HG02610 (cell line): ENCODE results near the gene AGAP1.

Experiments
- ATAC-seq: cut with Tn5 transposase; IDR thresholded peaks from one replicate; pipeline ENCODE4 v1.9.1; 2021; ENCODE audit warnings: mild to moderate bottlenecking, moderate library complexity; ENCODE audit not compliant: unreplicated experiment

AGAP1 gene

DNA sequence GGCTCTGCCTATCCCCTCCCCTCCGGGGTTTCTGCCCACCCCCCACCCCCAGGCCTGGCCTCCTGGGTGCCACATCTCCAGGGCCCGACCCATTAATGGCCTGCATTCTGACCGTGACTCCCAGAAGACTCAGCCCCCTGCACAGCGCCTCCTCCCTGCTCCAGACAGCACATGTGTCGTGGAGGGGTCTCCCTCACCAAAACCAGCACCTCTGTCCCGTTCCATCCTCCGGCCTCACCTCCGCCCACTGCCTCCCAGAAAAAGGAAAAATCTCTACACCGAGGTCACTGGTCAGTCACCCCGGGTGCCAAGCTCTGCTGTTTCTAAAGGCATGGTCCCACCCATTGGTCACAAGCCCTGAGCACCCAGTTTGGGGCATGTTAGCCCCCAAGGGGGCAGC is 609.1 kb downstream of the AGAP1 start:
- no peak for ATAC-seq

DNA sequence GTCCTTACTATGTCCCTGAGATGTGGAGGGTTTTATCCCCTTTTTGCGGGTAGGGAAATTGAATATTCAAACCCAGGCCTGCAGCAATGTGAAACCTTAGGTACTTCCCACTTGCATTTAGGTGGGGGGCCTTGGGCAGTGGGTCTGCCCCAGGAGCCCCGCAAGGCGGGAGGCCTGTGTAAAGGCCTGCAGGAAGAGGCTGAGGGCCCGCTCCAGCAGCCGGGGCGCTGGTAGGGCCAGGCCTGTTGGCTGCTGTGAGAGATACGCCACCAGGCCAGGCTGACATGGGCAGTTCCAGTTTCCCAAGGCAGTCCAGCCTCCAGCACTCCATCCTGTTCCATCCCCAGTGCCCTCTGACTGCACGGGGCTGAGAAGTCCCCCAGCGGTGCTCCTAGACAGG is 610.1 kb downstream of the AGAP1 start:
- no peak for ATAC-seq

DNA sequence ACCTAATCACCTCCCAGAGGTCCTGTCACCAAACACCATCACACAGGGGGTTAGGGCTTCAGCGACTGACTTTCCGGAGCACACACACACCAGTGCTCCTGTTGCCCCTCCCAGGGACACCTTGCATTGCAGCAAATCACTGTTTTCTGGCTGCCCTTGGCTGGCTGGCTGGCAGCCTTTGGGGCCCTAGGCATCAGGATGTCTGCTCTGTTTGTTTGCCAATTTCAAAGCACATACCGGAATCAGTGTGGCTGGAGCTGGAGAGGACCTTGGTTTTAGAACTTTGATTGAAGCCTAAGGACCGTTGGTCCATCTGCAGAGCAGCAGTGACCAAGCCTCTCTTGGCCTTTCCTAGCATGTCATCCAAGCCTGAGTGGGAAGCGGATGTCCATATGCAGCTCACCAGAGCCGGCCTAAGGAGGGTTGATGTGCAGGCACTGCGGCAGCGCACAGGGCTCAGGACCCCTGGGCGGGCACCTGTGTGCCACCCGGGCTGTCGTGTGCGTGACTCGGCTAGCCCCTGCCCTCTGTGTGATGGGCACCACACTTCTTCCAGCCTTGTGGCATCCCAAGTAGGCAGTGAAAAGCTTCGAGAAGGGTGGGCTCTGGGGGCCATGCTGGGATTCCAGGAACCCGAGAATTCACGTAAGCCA is 612.2 kb downstream of the AGAP1 start:
- ATAC-seq, result no peak

DNA sequence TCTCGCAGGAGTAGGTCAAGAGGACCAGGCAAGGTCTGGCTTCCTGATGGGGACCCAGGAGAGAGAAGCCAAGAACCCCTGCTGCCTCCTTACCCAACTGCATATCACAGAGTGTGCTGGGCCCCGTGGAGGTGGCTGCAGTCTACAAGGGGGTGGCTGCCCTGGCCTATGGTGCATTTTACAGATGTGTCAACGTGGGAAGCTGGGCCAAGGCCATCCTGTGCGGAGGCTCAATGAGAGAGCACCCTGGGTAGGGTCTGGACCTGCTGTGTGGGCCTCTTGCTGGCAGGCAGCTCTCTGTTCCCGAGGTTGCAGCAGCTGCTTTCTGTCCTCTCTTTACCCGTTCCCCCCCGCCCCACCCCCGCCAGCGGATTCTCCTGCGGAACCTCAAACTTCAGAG is 612.9 kb downstream of the AGAP1 start:
- no peak for ATAC-seq

DNA sequence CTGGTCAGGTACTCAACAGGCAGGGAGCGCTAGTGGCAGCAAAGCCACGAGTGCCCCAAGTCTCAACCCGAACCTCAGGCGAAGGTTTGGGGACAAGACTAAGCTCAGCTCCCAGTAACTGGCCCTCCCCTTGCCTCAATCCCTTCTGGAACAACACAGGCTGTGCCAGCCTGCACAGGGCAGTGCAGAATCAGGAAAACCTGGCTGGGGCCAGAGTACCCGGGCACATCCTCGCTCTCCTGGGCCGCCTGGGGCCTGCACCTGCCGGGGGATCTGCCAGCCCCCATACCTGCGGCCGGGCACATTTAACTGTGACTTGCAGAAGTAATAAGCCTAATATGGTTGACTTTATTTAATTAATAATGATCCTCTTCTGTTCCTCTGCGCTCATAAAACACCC is 613.7 kb downstream of the AGAP1 start:
- no peak for ATAC-seq

DNA sequence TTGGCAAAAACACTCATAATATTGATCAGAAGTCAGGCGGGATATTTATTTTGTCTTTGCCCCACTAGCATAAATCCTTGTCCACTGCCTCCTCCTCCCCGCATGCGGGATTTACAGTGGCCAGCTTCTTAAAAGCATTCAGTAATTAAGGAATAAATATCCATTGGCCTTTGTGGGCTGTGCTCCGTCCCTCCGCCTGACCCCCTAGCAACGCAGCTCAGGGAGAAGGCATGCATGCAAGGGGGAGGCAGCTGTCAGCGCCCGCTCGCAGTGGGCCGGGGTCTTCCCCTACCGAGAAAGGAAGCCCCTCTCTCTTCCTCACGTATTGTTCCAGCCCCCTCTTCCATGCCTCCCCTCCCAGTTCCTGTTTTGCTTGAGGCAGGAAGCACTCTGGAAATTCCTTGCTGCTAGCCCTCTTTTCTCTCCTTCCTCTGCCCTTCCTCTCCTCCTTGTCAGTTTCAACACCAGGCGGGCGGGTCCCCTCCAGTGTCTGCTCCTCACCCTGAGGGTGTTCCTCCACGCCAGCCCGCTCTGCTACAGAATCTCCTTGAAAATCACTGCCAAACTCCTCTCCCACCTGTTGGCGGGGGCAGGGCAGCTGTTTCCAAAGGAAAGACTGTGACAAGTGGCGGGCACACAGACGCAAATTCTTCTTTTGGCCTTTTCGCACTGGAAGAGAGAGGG is 614.2 kb downstream of the AGAP1 start:
- no peak for ATAC-seq

DNA sequence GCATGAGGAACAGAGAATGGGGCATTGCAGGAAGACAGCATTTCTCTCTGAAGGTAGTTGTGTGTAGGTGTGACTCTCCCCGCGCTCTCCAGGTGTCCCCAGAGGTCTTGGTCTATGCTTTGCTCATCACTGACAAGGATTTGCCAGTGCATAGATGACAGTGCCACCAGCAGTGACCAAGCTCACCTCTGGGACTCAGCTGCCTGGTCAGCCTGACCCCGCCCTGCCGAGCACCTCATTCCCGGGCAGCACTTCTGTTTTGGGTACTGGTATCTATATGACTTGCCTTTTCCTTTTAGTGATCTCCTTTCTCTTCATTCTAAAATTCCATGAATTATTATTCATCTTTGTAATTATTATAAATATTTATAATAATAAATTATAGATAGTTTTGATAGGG is 615.2 kb downstream of the AGAP1 start:
- ATAC-seq, result no peak

DNA sequence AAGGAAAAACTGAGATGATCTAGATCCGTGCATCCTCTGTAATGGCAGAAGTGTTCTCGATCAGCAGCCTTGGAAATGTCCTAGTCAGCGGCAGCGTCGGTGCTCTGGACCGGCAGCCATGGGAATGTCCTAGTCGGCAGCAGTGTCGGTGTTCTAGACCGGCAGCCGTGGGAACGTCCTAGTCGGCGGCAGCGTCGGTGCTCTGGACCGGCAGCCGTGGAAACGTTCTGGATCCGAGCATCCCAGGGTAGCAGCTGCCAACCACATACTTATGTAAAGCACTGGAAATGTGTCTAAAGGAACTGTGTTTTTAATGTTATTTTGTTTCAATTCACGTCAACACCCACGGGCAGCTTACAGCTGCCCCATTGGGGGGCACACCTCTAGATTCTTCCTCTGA is 615.6 kb downstream of the AGAP1 start:
- no peak for ATAC-seq

DNA sequence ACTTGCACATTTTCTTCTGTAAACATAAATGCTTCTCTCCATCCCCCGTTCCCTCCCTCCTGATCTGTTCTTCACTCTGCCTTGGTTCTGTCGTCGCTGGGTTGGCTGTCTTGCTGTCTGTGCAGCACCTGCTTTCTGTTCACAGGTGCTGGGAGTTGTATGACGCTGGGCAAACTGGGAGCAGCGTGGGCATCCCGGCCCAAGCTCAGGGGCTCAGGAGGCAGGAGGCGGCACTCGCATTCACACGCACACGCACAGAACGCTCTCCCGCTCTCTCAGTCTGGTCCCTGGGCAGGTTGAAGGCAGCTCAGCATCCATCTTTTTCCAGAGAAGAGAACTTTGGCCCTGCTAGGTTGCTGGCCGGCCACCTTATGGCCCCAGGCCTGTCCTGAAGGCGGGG is 618.6 kb downstream of the AGAP1 start:
- ATAC-seq, result no peak

DNA sequence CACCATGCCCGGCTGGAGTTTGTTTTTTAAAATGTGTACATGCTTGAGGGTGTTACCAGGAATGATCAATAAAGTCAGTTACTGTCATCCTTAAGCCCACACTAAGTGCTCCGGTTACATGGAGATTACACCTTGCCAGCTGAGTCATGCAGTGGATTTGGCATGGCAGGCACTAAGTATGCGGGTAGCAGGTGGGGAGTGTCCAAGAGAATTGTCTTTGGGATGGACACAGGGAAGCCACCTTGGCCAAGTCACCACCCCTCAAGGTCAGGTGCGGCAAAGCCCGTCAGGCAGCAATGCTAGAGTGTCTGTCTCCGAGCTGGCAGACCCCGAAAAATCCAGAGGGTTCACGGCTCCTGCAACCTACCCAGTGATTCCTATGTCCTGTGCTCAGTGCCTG is 619.6 kb downstream of the AGAP1 start:
- no peak for ATAC-seq

DNA sequence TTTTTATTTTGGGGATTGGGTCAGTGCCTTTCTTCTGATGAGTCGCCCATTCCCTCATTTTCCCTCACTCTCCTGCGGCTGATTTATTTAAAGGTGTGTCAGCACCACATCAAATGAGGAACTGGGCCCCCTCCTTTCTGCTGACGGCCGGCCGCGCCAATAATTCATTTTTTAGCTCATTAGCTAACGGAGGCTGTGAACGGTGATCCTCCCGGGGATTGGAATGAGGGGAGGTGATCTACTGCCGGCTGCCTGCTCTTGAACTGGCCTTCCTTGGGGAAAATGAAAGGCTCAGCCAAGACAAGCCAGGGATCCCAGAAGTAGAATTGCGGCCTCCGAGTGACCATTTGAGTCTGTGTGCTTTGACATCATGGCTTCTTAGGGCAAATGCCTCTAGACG is 620.1 kb downstream of the AGAP1 start:
- ATAC-seq, result no peak

DNA sequence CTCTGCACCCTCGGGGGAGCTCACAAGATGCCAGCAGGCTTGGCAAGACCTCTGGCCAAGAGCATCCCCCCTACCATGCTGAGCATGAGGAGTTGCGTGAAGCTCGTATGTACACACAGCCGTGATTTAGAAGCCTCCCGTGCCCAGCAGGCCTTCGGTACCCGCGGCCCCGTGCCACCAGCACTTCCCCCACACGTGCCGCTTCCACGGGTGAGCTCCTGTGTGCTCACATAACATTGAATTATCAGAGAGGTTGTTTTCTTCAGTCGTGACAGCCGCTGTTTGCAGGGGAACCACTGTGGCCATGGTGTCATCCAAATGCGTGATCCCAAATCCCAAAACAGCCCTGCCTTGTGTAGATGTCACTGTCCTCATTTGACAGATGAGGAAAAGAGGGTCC is 621.1 kb downstream of the AGAP1 start:
- no peak for ATAC-seq

DNA sequence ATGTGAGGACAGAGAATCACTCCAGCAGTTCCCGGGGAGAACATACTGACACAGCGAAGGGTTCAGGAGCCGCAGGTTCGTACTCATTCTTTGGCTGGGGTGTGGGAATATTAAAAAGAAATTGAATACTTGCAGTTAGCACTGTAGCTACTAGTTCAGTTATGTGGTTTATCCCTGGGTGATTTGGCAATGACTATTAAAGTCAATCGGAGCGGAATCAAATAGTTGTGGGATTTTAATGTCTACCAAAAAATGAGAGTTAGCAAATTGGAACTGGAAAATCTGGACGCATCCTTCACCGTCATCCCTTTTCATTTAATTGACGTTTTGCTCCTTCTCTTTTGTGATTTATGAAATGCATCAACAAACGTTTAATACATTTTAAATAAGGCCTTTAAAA is 623.6 kb downstream of the AGAP1 start:
- no peak for ATAC-seq

DNA sequence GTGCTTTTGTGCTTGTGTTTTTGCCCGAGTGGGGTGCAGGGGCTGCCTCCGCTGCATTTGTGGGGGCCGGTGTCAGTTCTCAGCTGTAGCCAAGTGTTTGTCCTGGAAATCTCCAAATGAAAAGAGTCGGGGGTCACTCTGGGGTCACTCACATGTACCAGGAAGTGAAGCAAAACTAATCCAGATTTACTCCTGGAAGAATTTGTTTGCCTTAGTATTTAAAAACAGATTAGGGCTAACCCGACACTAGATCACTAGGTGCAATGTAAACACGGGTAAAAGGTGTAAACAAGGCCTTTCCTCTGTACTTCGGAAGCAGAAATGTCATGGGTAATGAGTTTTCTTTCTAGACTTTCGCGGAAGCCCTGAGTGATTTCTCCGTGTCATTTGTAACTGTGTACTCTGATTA is 624.0 kb downstream of the AGAP1 start:
- ATAC-seq, result no peak

DNA sequence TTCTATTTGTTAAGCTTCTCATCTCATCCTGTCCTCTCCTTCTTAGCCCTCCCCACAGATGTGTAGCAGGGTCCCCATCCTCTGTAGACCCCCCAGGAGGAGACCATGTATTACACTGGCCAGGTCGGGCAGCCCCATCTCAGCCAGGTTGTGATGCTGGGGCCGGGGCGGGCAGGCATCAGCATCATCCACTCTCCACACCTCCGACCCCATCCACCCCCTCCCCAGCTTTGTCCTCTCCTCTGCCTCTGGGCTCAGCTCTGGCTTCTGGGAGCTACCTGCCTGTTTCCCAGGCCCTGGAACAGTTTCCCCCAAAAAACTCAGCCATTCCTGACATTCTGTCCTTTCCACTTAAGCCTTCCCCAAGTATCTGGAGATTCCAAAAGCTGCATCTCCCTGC is 625.2 kb downstream of the AGAP1 start:
- ATAC-seq, result no peak

DNA sequence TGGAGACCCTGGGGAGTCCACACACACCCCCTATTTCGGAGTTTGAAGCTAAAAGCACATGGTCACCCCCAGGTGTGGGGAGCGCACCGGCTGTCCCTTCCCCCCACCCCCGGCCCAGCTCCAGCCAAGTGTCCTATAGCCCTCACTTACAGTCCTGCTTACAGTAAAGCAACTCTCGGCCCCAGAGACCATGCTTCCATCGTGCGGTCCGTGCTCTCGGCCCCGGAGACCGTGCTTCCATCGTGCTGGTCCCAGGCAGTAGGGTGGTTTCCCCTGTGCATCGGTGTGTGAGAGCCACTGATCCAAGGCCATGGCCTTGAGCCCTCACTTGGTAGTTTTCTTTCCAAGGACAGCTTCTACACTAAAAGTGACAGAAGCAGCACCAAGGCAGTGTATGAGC is 625.6 kb downstream of the AGAP1 start:
- no peak for ATAC-seq

DNA sequence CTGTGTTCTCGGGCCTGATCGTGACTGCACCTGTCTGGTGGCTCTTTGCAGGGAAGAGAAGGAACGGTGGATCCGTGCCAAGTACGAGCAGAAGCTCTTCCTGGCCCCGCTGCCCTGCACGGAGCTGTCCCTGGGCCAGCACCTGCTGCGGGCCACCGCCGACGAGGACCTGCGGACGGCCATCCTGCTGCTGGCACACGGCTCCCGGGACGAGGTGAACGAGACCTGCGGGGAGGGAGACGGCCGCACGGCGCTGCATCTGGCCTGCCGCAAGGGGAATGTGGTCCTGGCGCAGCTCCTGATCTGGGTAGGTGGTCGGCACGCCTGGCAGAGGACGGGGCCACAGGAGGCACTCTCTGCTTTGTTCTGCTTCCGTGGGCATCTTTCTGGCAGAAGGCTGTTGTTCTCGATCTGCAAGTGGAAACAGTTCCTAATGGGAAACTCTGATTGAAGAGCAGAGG is 626.3 kb downstream of the AGAP1 start:
- no peak for ATAC-seq

DNA sequence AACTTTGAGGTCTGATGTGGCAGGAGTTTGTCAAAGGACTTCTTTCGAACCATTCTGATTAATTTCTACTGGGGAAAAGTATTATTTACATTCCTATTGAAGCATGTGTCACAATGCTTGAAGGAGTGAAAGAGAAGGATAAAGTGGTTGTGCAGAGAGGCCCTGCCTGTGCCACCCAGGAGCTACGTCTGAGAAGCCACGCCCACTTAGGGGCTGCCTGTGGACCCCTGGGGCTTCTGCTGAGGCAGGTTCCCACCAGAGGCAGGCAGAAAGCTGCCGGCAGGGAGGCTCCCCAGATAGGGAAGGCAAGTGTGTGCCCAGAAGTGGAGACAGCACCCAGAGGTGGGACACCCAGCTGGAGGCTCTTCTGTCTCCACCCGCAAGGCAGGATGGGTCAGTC is 627.0 kb downstream of the AGAP1 start:
- ATAC-seq, result no peak

DNA sequence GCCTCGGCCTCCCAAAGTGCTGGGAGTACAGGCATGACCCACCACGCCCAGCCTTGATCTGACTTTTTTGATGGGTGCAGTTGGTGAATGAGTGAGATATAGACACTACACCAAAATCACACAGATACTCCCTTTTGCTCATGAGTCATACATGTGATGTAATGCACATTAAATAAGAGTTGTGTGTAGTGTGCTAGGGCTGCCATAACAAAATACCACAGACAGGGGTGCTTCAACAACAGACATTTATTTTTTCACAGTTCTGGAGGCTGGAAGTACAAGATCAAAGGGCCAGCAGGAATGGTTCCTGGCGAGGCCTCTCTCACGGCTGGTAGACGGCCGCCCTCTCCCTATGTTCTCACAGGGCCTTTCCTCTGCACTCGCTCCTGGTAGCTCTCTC is 627.7 kb downstream of the AGAP1 start:
- no peak for ATAC-seq

DNA sequence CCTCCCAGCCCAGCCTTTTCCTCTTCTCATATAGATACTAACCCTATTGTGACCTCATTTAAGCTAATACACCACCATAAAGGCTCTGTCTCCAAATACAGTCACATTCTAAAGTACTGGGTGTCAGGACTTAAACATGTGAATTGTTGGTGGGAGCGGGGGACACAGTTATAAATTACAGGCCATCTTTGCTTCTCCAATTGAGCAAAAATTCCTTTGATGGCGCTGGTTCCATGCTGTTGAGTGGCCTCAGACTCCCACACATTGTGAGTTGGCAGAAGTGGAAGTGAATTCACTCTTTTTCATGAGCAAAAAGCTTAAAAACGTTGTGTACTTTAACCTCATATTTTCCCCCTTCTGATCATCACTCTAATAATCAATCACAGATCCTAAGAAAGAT is 628.4 kb downstream of the AGAP1 start:
- no peak for ATAC-seq

DNA sequence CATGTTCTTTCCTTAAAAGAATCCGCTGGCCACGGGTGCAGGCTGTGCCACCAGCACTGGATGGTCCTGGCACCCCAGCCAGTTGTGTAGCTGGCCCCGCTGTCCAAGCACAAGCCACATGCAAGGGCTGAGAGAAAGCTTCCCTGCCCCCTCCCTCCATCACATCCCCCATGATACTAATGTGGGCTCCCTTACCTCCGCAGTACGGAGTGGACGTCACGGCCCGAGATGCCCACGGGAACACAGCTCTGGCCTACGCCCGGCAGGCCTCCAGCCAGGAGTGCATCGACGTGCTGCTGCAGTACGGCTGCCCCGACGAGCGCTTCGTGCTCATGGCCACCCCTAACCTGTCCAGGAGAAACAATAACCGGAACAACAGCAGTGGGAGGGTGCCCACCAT is 629.9 kb downstream of the AGAP1 start:
- no peak for ATAC-seq

DNA sequence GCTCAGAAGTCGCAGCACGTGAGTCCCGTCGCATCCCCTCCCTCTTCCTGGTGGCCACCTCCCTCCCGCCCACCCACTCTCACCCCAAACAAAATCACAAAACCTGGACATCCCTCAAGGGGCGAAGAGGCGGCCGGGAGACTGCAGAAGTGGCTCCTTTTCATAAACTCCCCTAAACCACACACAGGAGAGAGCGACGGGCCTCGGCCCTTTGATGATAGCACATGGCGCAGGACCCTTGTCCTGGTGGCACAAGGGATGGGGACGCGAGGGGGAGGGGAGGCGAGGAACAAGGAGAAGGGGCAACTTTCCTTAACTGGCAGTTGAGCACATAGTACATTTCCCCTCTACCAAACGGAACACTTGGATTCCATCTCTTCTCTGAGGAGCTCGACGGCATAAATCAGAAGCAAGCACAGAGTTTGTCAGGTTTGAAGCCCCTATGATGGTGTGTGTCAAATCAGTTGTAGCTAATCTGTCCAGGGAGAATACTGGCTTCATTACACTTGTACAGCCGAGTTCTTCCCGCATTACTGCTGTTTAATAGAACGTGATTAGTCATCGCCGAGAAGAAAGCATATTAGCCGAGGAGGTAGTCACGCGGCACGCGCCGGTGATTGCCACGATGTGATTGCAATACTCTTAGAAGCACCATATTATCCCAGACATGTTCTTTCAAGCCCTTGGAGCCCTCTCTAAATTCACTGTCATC is 630.5 kb downstream of the AGAP1 start:
- no peak for ATAC-seq
